Central memory CD8-positive, alpha-beta T cell (primary cell): ENCODE data around the gene NPPB.

Source experiments
- ATAC-seq: fragments of 150-1000 bp; cut with Tn5 transposase; replicated peaks from 2 replicates; pipeline ENCODE4 v1.10.0; 2022; ENCODE audit warnings: mild to moderate bottlenecking, moderate FRiP score, moderate number of reproducible peaks; ENCODE audit not compliant: poor library complexity, severe bottlenecking; ENCODE audit errors: extremely low read depth
- DNase-seq, 2 donors: peaks; one replicate each; pipeline ENCODE4 v3.0.0; 2021; ENCODE audit warnings: low spot score in 2 of 2
- H3K27ac Mint-ChIP-seq: one replicate; pipeline ENCODE4 v1.8.0; 2022; ENCODE audit warnings: low read depth, mild to moderate bottlenecking, moderate library complexity, mixed read lengths
- H3K27me3 Mint-ChIP-seq: one replicate; pipeline ENCODE4 v1.8.0; 2022; ENCODE audit warnings: mixed read lengths
- H3K36me3 Mint-ChIP-seq: one replicate; pipeline ENCODE4 v1.8.0; 2022; ENCODE audit warnings: mild to moderate bottlenecking, moderate library complexity, mixed read lengths; ENCODE audit not compliant: insufficient read depth
- H3K4me1 Mint-ChIP-seq: one replicate; pipeline ENCODE4 v1.8.0; 2022; ENCODE audit warnings: mixed read lengths
- H3K4me3 Mint-ChIP-seq: one replicate; pipeline ENCODE4 v1.8.0; 2022; ENCODE audit warnings: mild to moderate bottlenecking, moderate library complexity, mixed read lengths
- H3K9me3 Mint-ChIP-seq: one replicate; pipeline ENCODE4 v1.8.0; 2022; ENCODE audit warnings: mixed read lengths

The NPPB gene

GRCh38 chr1:11891433-11892186 lies 32.9 kb upstream of the NPPB start:
- no peak for ATAC-seq
- H3K27me3 Mint-ChIP-seq: peaks cover 44% of the 10 kb centered on the region
- no peaks in the 10 kb centered on the region for H3K9me3 Mint-ChIP-seq
- no peak overlapping the region for H3K27ac Mint-ChIP-seq
- no peak overlapping the region for H3K4me3 Mint-ChIP-seq
- peaks cover 6% of the 10 kb centered on the region for H3K4me1 Mint-ChIP-seq
- no peak for DNase-seq
- H3K36me3 Mint-ChIP-seq: no peaks in the 10 kb centered on the region

GRCh38 chr1:11888877-11889208 lies 30.1 kb upstream of the NPPB start:
- no peak for DNase-seq
- no peaks in the 10 kb centered on the region for H3K36me3 Mint-ChIP-seq
- H3K27me3 Mint-ChIP-seq: peaks cover 36% of the 10 kb centered on the region
- H3K27ac Mint-ChIP-seq: no peak overlapping the region
- H3K4me3 Mint-ChIP-seq: no peak overlapping the region
- H3K4me1 Mint-ChIP-seq: peaks cover 2% of the 10 kb centered on the region
- ATAC-seq: no peak
- H3K9me3 Mint-ChIP-seq: no peaks in the 10 kb centered on the region

GRCh38 chr1:11888206-11888876 lies 29.6 kb upstream of the NPPB start:
- no peaks in the 10 kb centered on the region for H3K4me1 Mint-ChIP-seq
- H3K27ac Mint-ChIP-seq: no peak overlapping the region
- no peaks in the 10 kb centered on the region for H3K9me3 Mint-ChIP-seq
- H3K36me3 Mint-ChIP-seq: no peaks in the 10 kb centered on the region
- no peak for DNase-seq
- H3K27me3 Mint-ChIP-seq: peaks cover 34% of the 10 kb centered on the region
- no peak overlapping the region for H3K4me3 Mint-ChIP-seq
- ATAC-seq: no peak

- no peak overlapping the region for H3K4me3 Mint-ChIP-seq
- H3K36me3 Mint-ChIP-seq: no peaks in the 10 kb centered on the region
- H3K27ac Mint-ChIP-seq: no peak overlapping the region
- H3K9me3 Mint-ChIP-seq: no peaks in the 10 kb centered on the region
- no peaks in the 10 kb centered on the region for H3K4me1 Mint-ChIP-seq
- H3K27me3 Mint-ChIP-seq: peaks cover 38% of the 10 kb centered on the region
- DNase-seq (no peak), ATAC-seq (no peak)
Measured at GRCh38 chr1:11887666-11888007, 28.9 kb upstream of the NPPB start.

- peaks cover 38% of the 10 kb centered on the region for H3K27me3 Mint-ChIP-seq
- H3K4me1 Mint-ChIP-seq: no peaks in the 10 kb centered on the region
- no peak overlapping the region for H3K27ac Mint-ChIP-seq
- no peak overlapping the region for H3K4me3 Mint-ChIP-seq
- no peaks in the 10 kb centered on the region for H3K9me3 Mint-ChIP-seq
- no peak for ATAC-seq
- no peaks in the 10 kb centered on the region for H3K36me3 Mint-ChIP-seq
- no peak for DNase-seq
Measured at GRCh38 chr1:11886986-11887665, 28.4 kb upstream of the NPPB start.

GRCh38 chr1:11885916-11886315 lies 27.2 kb upstream of the NPPB start:
- no peaks in the 10 kb centered on the region for H3K4me1 Mint-ChIP-seq
- peaks cover 46% of the 10 kb centered on the region for H3K27me3 Mint-ChIP-seq
- ATAC-seq (no peak), DNase-seq (no peak)
- H3K36me3 Mint-ChIP-seq: no peaks in the 10 kb centered on the region
- H3K9me3 Mint-ChIP-seq: no peaks in the 10 kb centered on the region
- no peak overlapping the region for H3K27ac Mint-ChIP-seq
- H3K4me3 Mint-ChIP-seq: no peak overlapping the region

- peaks cover 46% of the 10 kb centered on the region for H3K27me3 Mint-ChIP-seq
- no peaks in the 10 kb centered on the region for H3K9me3 Mint-ChIP-seq
- no peak for ATAC-seq
- H3K4me1 Mint-ChIP-seq: no peaks in the 10 kb centered on the region
- no peak for DNase-seq
- H3K4me3 Mint-ChIP-seq: no peak overlapping the region
- H3K36me3 Mint-ChIP-seq: no peaks in the 10 kb centered on the region
- no peak overlapping the region for H3K27ac Mint-ChIP-seq
Measured at GRCh38 chr1:11882814-11883538, 24.2 kb upstream of the NPPB start.

- H3K36me3 Mint-ChIP-seq: no peaks in the 10 kb centered on the region
- no peak overlapping the region for H3K27ac Mint-ChIP-seq
Measured at GRCh38 chr1:11881749-11882441, 23.1 kb upstream of the NPPB start.

GRCh38 chr1:11880911-11881748 lies 22.4 kb upstream of the NPPB start:
- no peaks in the 10 kb centered on the region for H3K4me1 Mint-ChIP-seq
- peaks cover 56% of the 10 kb centered on the region for H3K27me3 Mint-ChIP-seq
- ATAC-seq (no peak), DNase-seq (no peak)
- no peaks in the 10 kb centered on the region for H3K36me3 Mint-ChIP-seq
- H3K27ac Mint-ChIP-seq: no peak overlapping the region
- H3K4me3 Mint-ChIP-seq: no peak overlapping the region
- no peaks in the 10 kb centered on the region for H3K9me3 Mint-ChIP-seq

More at GRCh38 chr1:11881749-11882441, 23.1 kb upstream of the NPPB start:
- H3K27me3 Mint-ChIP-seq: peaks cover 52% of the 10 kb centered on the region
- DNase-seq: no peak
- H3K4me1 Mint-ChIP-seq: no peaks in the 10 kb centered on the region
- H3K4me3 Mint-ChIP-seq: no peak overlapping the region
- H3K9me3 Mint-ChIP-seq: no peaks in the 10 kb centered on the region
- ATAC-seq: no peak

GRCh38 chr1:11880181-11880575 lies 21.4 kb upstream of the NPPB start:
- no peaks in the 10 kb centered on the region for H3K36me3 Mint-ChIP-seq
- no peak overlapping the region for H3K4me3 Mint-ChIP-seq
- no peak overlapping the region for H3K27ac Mint-ChIP-seq
- no peaks in the 10 kb centered on the region for H3K4me1 Mint-ChIP-seq
- ATAC-seq (no peak), DNase-seq (no peak)
- H3K9me3 Mint-ChIP-seq: no peaks in the 10 kb centered on the region
- H3K27me3 Mint-ChIP-seq: peaks cover 60% of the 10 kb centered on the region

GRCh38 chr1:11879311-11880180 lies 20.8 kb upstream of the NPPB start:
- no peak overlapping the region for H3K27ac Mint-ChIP-seq
- H3K36me3 Mint-ChIP-seq: no peaks in the 10 kb centered on the region
- no peaks in the 10 kb centered on the region for H3K4me1 Mint-ChIP-seq
- no peak overlapping the region for H3K4me3 Mint-ChIP-seq
- no peaks in the 10 kb centered on the region for H3K9me3 Mint-ChIP-seq
- DNase-seq (no peak), ATAC-seq (no peak)
- peaks cover 65% of the 10 kb centered on the region for H3K27me3 Mint-ChIP-seq
